Hematopoietic multipotent progenitor cell (in vitro differentiated cells): ENCODE results near the gene CNOT1. TPM values are rescaled to one million over a fixed set of nuclear protein-coding genes. Genes with fewer than 3 reads are reported as not detected.

Experiments
- DNase-seq, 3 donors: peaks; one replicate each; pipeline ENCODE4 v3.0.0-alpha.2; 2011 to 2015; ENCODE audit warnings: low read depth in 2 of 3, low spot score in 2 of 3
- total RNA-seq: library from RNA; depleted of rRNA; stranded (reverse); fragments of >200 nt; gene quantifications from one replicate; pipeline ENCODE4 v1.2.3, GENCODE V29; 2012

CNOT1 gene
- total RNA-seq, 1 donor, result 233 TPM

- no peak for DNase-seq
These were observed 123.1 kb downstream of the CNOT1 start for GRCh38 chr16:58506241-58507194.

- DNase-seq, result no peak
These were observed 125.5 kb downstream of the CNOT1 start for GRCh38 chr16:58503863-58504688.

GRCh38 chr16:58503166-58503862 is 126.3 kb downstream of the CNOT1 start:
- DNase-seq, result no peak

GRCh38 chr16:58502217-58502921 is 127.3 kb downstream of the CNOT1 start:
- DNase-seq, result no peak

GRCh38 chr16:58501242-58502131 is 128.1 kb downstream of the CNOT1 start:
- peak in 2 of 3 donors; percentile 45 to 61 for DNase-seq

- peak in 1 of 3 donors; percentile 31 for DNase-seq
These were observed 129.0 kb downstream of the CNOT1 start for GRCh38 chr16:58500430-58501241.

GRCh38 chr16:58499615-58500351 is 129.8 kb downstream of the CNOT1 start, which contains the start of gene NDRG4:
NDRG4 (plus strand) TSS chr16:58500143; CDS start chr16:58500249, 106 bp downstream.
- peak in 2 of 3 donors; percentile 73 to 77 for DNase-seq

GRCh38 chr16:58499092-58499511 is 130.5 kb downstream of the CNOT1 start:
- DNase-seq, result no peak

- DNase-seq, result no peak
These were observed 131.1 kb downstream of the CNOT1 start for GRCh38 chr16:58498341-58499091.

GRCh38 chr16:58497935-58498334 is 131.7 kb downstream of the CNOT1 start:
- DNase-seq, result no peak

- no peak for DNase-seq
These were observed 132.2 kb downstream of the CNOT1 start for GRCh38 chr16:58497468-58497867.

GRCh38 chr16:58495521-58496331 is 133.9 kb downstream of the CNOT1 start:
- no peak for DNase-seq

- DNase-seq, result peak in 2 of 3 donors; percentile 98
These were observed 134.6 kb downstream of the CNOT1 start for GRCh38 chr16:58494981-58495520.

GRCh38 chr16:58493756-58494431 is 135.7 kb downstream of the CNOT1 start:
- no peak for DNase-seq

- no peak for DNase-seq
These were observed 136.9 kb downstream of the CNOT1 start for GRCh38 chr16:58492735-58493134.
